Esophagus (tissue), 2 donors: Measurements from ENCODE around the gene UBE2QL1. TPM values are rescaled to one million over a fixed set of nuclear protein-coding genes. Genes with fewer than 3 reads are reported as not detected.

Experiments used
- H3K27ac ChIP-seq, 2 donors: one replicate each; pipeline ENCODE4 v1.5.1; 2013; ENCODE audit warnings: low read depth in 2 of 2, mild to moderate bottlenecking in 2 of 2, inconsistent platforms in 1 of 2, low read length in 1 of 2, moderate library complexity in 1 of 2
- H3K27me3 ChIP-seq, 2 donors: one replicate each; pipeline ENCODE4 v1.6.1; 2013; ENCODE audit warnings: low read length in 2 of 2, control low read depth in 1 of 2, mild to moderate bottlenecking in 1 of 2; ENCODE audit not compliant: insufficient read depth in 2 of 2, control insufficient read depth in 1 of 2
- H3K36me3 ChIP-seq, 2 donors: one replicate each; pipeline ENCODE4 v1.6.1; 2013; ENCODE audit warnings: low read length in 1 of 2; ENCODE audit not compliant: control insufficient read depth in 2 of 2, insufficient read depth in 2 of 2
- H3K4me1 ChIP-seq, 2 donors: one replicate each; pipeline ENCODE4 v1.6.1; 2013; ENCODE audit warnings: low read length in 1 of 2; ENCODE audit not compliant: control insufficient read depth in 2 of 2, insufficient read depth in 2 of 2
- H3K4me3 ChIP-seq, 2 donors: one replicate each; pipeline ENCODE4 v1.5.1; 2013; ENCODE audit warnings: low read length in 2 of 2, mild to moderate bottlenecking in 2 of 2, low read depth in 1 of 2, moderate library complexity in 1 of 2
- H3K9me3 ChIP-seq, 2 donors: one replicate each; pipeline ENCODE4 v1.6.1; 2013; ENCODE audit warnings: mild to moderate bottlenecking in 2 of 2, low read depth in 1 of 2, low read length in 1 of 2, moderate library complexity in 1 of 2; ENCODE audit not compliant: control insufficient read depth in 2 of 2, insufficient read depth in 1 of 2
- WGBS, 2 donors: extraction: QIAGEN DNeasy Blood & Tissue Kit; methylation state at CpG; one replicate each; pipeline ENCODE4 v1.1.7; 2013; 5-methylcytosine and 5-hydroxymethylcytosine counted together
- polyA plus RNA-seq, 2 donors: library from polyadenylated mRNA; stranded (reverse); fragments of 200-250 nt; gene quantifications; one replicate each; pipeline ENCODE4 v1.2.3, GENCODE V29; 2013
- donor health status: healthy with polysubstance abuse.
- donor health status: Bipolar disorder and iron deficiency.

The UBE2QL1 gene
- polyA plus RNA-seq, 2 donors = 0.16 to 0.53 TPM

- Histone ChIP-seq H3K9me3 (peaks cover 0 to 2% of the 10 kb centered on the region in 2 donors), H3K4me1 (no peaks in the 10 kb centered on the region), H3K27me3 (no peaks in the 10 kb centered on the region), H3K36me3 (no peaks in the 10 kb centered on the region), H3K27ac (no peak overlapping the region), H3K4me3 (no peak overlapping the region)
- 63 to 71% methylated on average over 4 of the region's 4 CpGs for WGBS, 2 donors
These were observed 50.3 kb downstream of the UBE2QL1 start for GRCh38 chr5:6498968-6499367.

- no peak overlapping the region for H3K27ac ChIP-seq
- no peaks in the 10 kb centered on the region for H3K4me1 ChIP-seq
- H3K36me3 ChIP-seq = no peaks in the 10 kb centered on the region
- 78 to 81% methylated on average over 7 of the region's 7 CpGs for WGBS, 2 donors
- peaks cover 0 to 2% of the 10 kb centered on the region in 2 donors for H3K9me3 ChIP-seq
- no peaks in the 10 kb centered on the region for H3K27me3 ChIP-seq
- H3K4me3 ChIP-seq = no peak overlapping the region
These were observed 53.0 kb downstream of the UBE2QL1 start for GRCh38 chr5:6501701-6502100.

GRCh38 chr5:6502421-6502820, 53.8 kb downstream of the UBE2QL1 start:
- Histone ChIP-seq H3K27ac (no peak overlapping the region), H3K4me3 (no peak overlapping the region), H3K36me3 (no peaks in the 10 kb centered on the region), H3K27me3 (no peaks in the 10 kb centered on the region), H3K4me1 (no peaks in the 10 kb centered on the region), H3K9me3 (peaks cover 0 to 2% of the 10 kb centered on the region in 2 donors)
- WGBS, 2 donors = 83 to 89% methylated on average over 4 of the region's 4 CpGs

GRCh38 chr5:6503342-6503741, 54.7 kb downstream of the UBE2QL1 start:
- Histone ChIP-seq H3K4me3 (no peak overlapping the region), H3K36me3 (no peaks in the 10 kb centered on the region), H3K27ac (no peak overlapping the region), H3K9me3 (peaks cover 0 to 2% of the 10 kb centered on the region in 2 donors), H3K4me1 (no peaks in the 10 kb centered on the region), H3K27me3 (no peaks in the 10 kb centered on the region)
- 79 to 82% methylated on average over 4 of the region's 4 CpGs for WGBS, 2 donors

GRCh38 chr5:6504677-6505415, 56.2 kb downstream of the UBE2QL1 start:
- no peaks in the 10 kb centered on the region for H3K27me3 ChIP-seq
- peaks cover 2% of the 10 kb centered on the region in 2 donors for H3K9me3 ChIP-seq
- H3K27ac ChIP-seq = no peak overlapping the region
- 62 to 63% methylated on average over 8 of the region's 8 CpGs for WGBS, 2 donors
- no peaks in the 10 kb centered on the region for H3K36me3 ChIP-seq
- no peaks in the 10 kb centered on the region for H3K4me1 ChIP-seq
- H3K4me3 ChIP-seq = no peak overlapping the region

GRCh38 chr5:6505416-6505755, 56.7 kb downstream of the UBE2QL1 start:
- H3K9me3 ChIP-seq = peaks cover 2% of the 10 kb centered on the region in 2 donors
- H3K4me3 ChIP-seq = no peak overlapping the region
- no peaks in the 10 kb centered on the region for H3K27me3 ChIP-seq
- no peak overlapping the region for H3K27ac ChIP-seq
- H3K36me3 ChIP-seq = no peaks in the 10 kb centered on the region
- H3K4me1 ChIP-seq = no peaks in the 10 kb centered on the region
- 40 to 66% methylated on average over 3 of the region's 3 CpGs for WGBS, 2 donors

GRCh38 chr5:6505783-6506557, 57.3 kb downstream of the UBE2QL1 start:
- H3K27me3 ChIP-seq = no peaks in the 10 kb centered on the region
- H3K4me3 ChIP-seq = no peak overlapping the region
- no peaks in the 10 kb centered on the region for H3K36me3 ChIP-seq
- 83 to 84% methylated on average over 11 of the region's 11 CpGs for WGBS, 2 donors
- no peak overlapping the region for H3K27ac ChIP-seq
- peaks cover 2% of the 10 kb centered on the region in 2 donors for H3K9me3 ChIP-seq
- no peaks in the 10 kb centered on the region for H3K4me1 ChIP-seq

GRCh38 chr5:6506611-6507010, 58.0 kb downstream of the UBE2QL1 start:
- H3K4me1 ChIP-seq = no peaks in the 10 kb centered on the region
- H3K9me3 ChIP-seq = peaks cover 2% of the 10 kb centered on the region in 2 donors
- H3K27ac ChIP-seq = no peak overlapping the region
- H3K4me3 ChIP-seq = no peak overlapping the region
- no peaks in the 10 kb centered on the region for H3K36me3 ChIP-seq
- no peaks in the 10 kb centered on the region for H3K27me3 ChIP-seq
- 79 to 85% methylated on average over 16 of the region's 16 CpGs for WGBS, 2 donors

GRCh38 chr5:6508931-6509330, 60.3 kb downstream of the UBE2QL1 start:
- Histone ChIP-seq H3K4me3 (no peak overlapping the region), H3K27ac (no peak overlapping the region), H3K27me3 (no peaks in the 10 kb centered on the region), H3K4me1 (no peaks in the 10 kb centered on the region), H3K36me3 (no peaks in the 10 kb centered on the region), H3K9me3 (peaks cover 0 to 2% of the 10 kb centered on the region in 2 donors)
- 80% methylated on average over 11 of the region's 11 CpGs for WGBS, 2 donors
